SK-MEL-5 (cell line): ENCODE data around the gene HSPB2. TPM values are rescaled to one million over a fixed set of nuclear protein-coding genes. Genes with fewer than 3 reads are reported as not detected.
A peak's percentile ranks its signal among the peaks of the same experiment; 100 is the strongest.

Experiments used
- DNase-seq: peaks from one replicate; pipeline ENCODE4 v3.0.0-alpha.2; 2016; ENCODE audit warnings: low read depth, low spot score
- in situ Hi-C: cut with HindIII; loops from 2 replicates; pipeline ENCODE4 v1.10.0; 2016; ENCODE audit warnings: low sequenced_read_pairs, high pct_unique_total_duplicates, low pct_unique_long_range_greater_than_20kb
- small RNA-seq, 2 experiments: library from RNA; depleted of rRNA; stranded (forward); fragments of <200 nt; gene quantifications; one replicate each; pipeline ENCODE3, GENCODE V24; 2014
- total RNA-seq: library from RNA; depleted of rRNA; stranded (reverse); fragments of >200 nt; shearing (Covaris generic); gene quantifications from 2 replicates; pipeline ENCODE4 v1.2.3, GENCODE V29; 2014; rRNA removed

Gene HSPB2
- total RNA-seq, 1 experiment from 2014 or later = not detected

GRCh38 chr11:111949519-111950426 is 37.2 kb downstream of the HSPB2 start:
- in situ Hi-C loops = no loop called here
- no peak for DNase-seq

- no peak for DNase-seq
- in situ Hi-C loops = no loop called here
Measured at GRCh38 chr11:111951565-111951964, 39.0 kb downstream of the HSPB2 start.

GRCh38 chr11:111954154-111954553 is 41.6 kb downstream of the HSPB2 start:
- in situ Hi-C loops = no loop called here

DNA sequence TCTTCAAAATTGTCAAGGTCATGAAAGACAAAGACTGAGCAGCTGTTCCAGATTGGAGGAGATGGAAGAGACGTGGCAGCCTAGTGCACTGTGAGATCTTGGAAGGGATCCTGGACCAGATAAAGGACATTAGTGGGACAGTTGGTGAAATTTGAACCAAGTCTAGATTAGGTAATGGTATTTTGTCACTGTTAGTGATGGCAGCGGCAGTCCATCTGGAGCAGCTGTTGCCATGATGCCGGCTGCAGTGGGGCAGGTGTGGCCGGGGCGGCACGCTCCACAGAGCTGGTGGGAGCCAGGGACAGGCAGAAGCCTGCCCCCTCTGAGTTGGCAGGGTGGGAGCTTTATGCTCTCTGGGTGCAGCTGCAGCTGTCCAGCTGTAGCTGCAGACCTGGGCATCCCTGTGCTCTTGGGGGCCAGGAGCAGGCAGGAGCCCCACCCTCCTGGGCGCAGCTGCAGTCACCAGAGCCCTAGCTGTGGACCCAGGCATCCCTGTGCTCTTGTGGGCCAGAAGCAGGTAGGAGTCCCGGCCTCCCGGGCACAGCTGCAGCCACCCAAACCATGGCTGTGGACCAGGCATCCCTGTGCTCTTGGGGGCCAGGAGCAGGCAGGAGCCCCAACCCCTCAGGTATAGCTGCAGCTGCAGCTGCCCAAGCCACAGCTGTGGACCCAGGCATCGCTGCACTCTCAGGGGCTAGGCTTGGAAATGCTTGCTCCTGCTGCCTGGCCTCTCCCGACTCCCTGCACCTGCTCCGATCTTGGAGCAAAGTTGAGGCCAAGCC is 45.3 kb downstream of the HSPB2 start:
- in situ Hi-C loops = no loop called here
- no peak for DNase-seq

More at GRCh38 chr11:111954154-111954553, 41.6 kb downstream of the HSPB2 start:
- DNase-seq = no peak

- peak; percentile 18 for DNase-seq
- in situ Hi-C loops = no loop called here
Measured at GRCh38 chr11:111960916-111961315, 48.4 kb downstream of the HSPB2 start.

- no peak for DNase-seq
- in situ Hi-C loops = no loop called here
Measured at GRCh38 chr11:111961389-111962300, 49.1 kb downstream of the HSPB2 start.

Small RNA genes within 50 kb of the gene (small RNA-seq; reads per million reads assigned to genes)
- 0 reads per million in 2 experiments for gene C11orf52
- 0 reads per million in 2 experiments for gene GNG5P3
- 0 to 0.10 reads per million in 2 experiments for gene RNA5SP351
- 0 reads per million in 2 experiments for gene RPL37AP8

Other genes with a start within 250 kb of the HSPB2 start
- gene PPP2R1B, start 146.3 kb upstream of the HSPB2 start, total RNA-seq = 28.2 and 31.5 TPM in 2 replicates
- 33.6 and 39.0 TPM in 2 replicates for gene ALG9, start 41.2 kb upstream of the HSPB2 start, total RNA-seq
- gene FDXACB1, start 33.6 kb upstream of the HSPB2 start, total RNA-seq = 2.0 and 2.2 TPM in 2 replicates
- 39.3 and 40.6 TPM in 2 replicates for gene CFAP68, start 33.2 kb upstream of the HSPB2 start, total RNA-seq
- gene CRYAB, start 964 bp upstream of the HSPB2 start, total RNA-seq = 5.0 and 9.9 TPM in 2 replicates
- not detected in 2 replicates for gene C11orf52, start 6.2 kb downstream of the HSPB2 start, total RNA-seq
- gene DIXDC1, start 24.6 kb downstream of the HSPB2 start, total RNA-seq = 5.3 and 5.4 TPM in 2 replicates
- gene DLAT, start 112.7 kb downstream of the HSPB2 start, total RNA-seq = 50.2 and 51.1 TPM in 2 replicates
- 1.1 TPM in 2 replicates for gene PIH1D2, start 161.3 kb downstream of the HSPB2 start, total RNA-seq
- 21.6 and 24.1 TPM in 2 replicates for gene NKAPD1, start 161.6 kb downstream of the HSPB2 start, total RNA-seq
- 73.0 and 82.7 TPM in 2 replicates for gene TIMM8B, start 174.0 kb downstream of the HSPB2 start, total RNA-seq
- gene SDHD, start 174.1 kb downstream of the HSPB2 start, total RNA-seq = 169 and 200 TPM in 2 replicates